ENCODE measurements around the gene SPINK1. TPM values are rescaled to one million over a fixed set of nuclear protein-coding genes. Genes with fewer than 3 reads are reported as not detected.

SPINK1 gene
- total RNA-seq, 1 donor from 2014 or later, result 3,409 TPM

DNA sequence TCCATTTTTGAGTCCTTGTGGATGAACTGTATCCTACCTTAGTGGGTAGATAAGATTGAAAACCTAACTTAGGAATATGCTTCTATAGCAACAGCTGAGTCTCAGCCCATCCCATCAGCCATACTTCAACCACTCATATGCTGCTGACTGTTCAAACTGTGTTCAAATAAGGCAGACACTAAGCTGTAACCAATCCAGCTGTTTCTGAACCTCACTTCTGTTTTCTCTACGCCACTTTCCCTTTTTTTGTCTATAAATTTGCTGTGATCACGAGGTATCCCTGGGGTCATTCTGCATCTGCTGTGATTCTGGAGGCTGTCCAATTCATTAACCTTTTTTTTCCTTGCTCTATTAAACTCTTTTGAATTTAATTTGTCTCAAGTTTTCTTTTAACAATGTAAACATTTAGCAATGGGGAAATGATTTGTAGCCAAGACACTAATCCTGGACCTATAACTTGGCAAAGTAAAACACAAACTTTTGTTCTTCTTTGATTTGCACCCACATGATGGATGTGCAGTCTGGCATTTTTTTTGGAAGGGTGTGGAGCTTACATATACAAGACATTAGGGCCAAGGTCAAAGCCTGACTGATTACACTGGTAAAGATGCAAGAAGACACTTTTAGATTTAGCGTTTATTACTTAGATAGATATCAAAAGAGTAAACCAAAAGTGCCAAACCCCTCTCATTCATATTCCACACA, 32.1 kb upstream of the SPINK1 start:
- Mint-ChIP-seq H3K27me3 (peaks cover 13% of the 10 kb centered on the region), H3K4me1 (ENCODE audit: low read depth) (peaks cover 15% of the 10 kb centered on the region), H3K4me3 (ENCODE audit: low read depth) (no peak overlapping the region), H3K27ac (no peak overlapping the region), H3K9me3 (ENCODE audit: low read depth) (peaks cover 4% of the 10 kb centered on the region), H3K36me3 (ENCODE audit: insufficient read depth) (peaks cover 1% of the 10 kb centered on the region)
- no peak for TF ChIP-seq CTCF (IDR thresholded peaks at IDR 0.05; ENCODE audit: unreplicated experiment)
- no peak for DNase-seq (ENCODE audit: low spot score, unreplicated experiment)

GRCh38 chr5:147860641-147861025, 29.2 kb upstream of the SPINK1 start:
- H3K4me1 Mint-ChIP-seq (ENCODE audit: low read depth), result peaks cover 18% of the 10 kb centered on the region
- H3K27ac Mint-ChIP-seq, result peak overlapping the region; percentile 67
- no peak for DNase-seq (ENCODE audit: low spot score, unreplicated experiment)
- peaks cover 4% of the 10 kb centered on the region for H3K9me3 Mint-ChIP-seq (ENCODE audit: low read depth)
- H3K27me3 Mint-ChIP-seq, result peaks cover 6% of the 10 kb centered on the region
- no peak overlapping the region for H3K4me3 Mint-ChIP-seq (ENCODE audit: low read depth)
- peaks cover 1% of the 10 kb centered on the region for H3K36me3 Mint-ChIP-seq (ENCODE audit: insufficient read depth)
- no peak for TF ChIP-seq CTCF (IDR thresholded peaks at IDR 0.05; ENCODE audit: unreplicated experiment)

DNA sequence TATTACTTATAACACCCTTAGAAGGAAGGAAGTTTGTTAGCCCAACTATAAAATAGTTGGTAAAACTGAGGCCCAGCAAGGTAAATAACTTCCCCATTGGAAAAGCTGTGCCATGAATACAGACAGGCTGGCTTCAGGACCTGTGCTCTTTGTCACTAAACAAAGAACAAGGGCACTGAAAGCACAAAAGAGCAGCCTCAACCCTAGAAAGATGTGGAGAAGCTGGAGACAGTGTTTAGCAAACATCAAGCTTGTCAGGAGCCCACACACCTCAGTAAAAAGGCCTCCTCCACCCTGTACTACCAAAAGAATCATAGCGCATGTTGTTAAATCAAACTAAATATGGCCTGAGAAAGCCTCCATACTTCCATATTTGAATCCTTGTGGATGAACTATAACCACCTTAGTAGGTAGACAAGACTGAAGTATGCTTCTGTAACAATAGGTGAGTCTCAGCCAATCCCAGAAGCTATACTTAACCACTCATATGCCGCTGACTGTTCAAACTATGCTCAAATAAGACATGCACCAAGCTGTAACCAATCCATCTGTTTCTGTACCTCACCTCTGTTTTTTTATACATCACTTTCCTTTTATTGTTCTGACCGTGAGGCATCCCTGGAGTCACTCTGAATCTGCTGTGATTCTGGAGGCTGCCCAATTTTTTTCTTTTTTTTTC, 28.6 kb upstream of the SPINK1 start:
- Mint-ChIP-seq H3K4me3 (ENCODE audit: low read depth) (no peak overlapping the region), H3K9me3 (ENCODE audit: low read depth) (peaks cover 4% of the 10 kb centered on the region), H3K4me1 (ENCODE audit: low read depth) (peaks cover 18% of the 10 kb centered on the region), H3K36me3 (ENCODE audit: insufficient read depth) (peaks cover 1% of the 10 kb centered on the region), H3K27ac (peak overlapping the region; percentile 67), H3K27me3 (peaks cover 6% of the 10 kb centered on the region)
- no peak for TF ChIP-seq CTCF (IDR thresholded peaks at IDR 0.05; ENCODE audit: unreplicated experiment)
- DNase-seq (ENCODE audit: low spot score, unreplicated experiment), result no peak

- Mint-ChIP-seq H3K27ac (no peak overlapping the region), H3K27me3 (no peaks in the 10 kb centered on the region), H3K9me3 (ENCODE audit: low read depth) (peaks cover 4% of the 10 kb centered on the region), H3K4me1 (ENCODE audit: low read depth) (peaks cover 18% of the 10 kb centered on the region), H3K36me3 (ENCODE audit: insufficient read depth) (peaks cover 1% of the 10 kb centered on the region), H3K4me3 (ENCODE audit: low read depth) (no peak overlapping the region)
- no peak for DNase-seq (ENCODE audit: low spot score, unreplicated experiment)
- TF ChIP-seq CTCF (IDR thresholded peaks at IDR 0.05; ENCODE audit: unreplicated experiment), result no peak
These were observed 27.1 kb upstream of the SPINK1 start for GRCh38 chr5:147858565-147858964.

GRCh38 chr5:147857302-147858129, 26.0 kb upstream of the SPINK1 start:
- peak; percentile 53 for DNase-seq (ENCODE audit: low spot score, unreplicated experiment)
- Mint-ChIP-seq H3K36me3 (ENCODE audit: insufficient read depth) (peaks cover 1% of the 10 kb centered on the region), H3K4me3 (ENCODE audit: low read depth) (no peak overlapping the region), H3K4me1 (ENCODE audit: low read depth) (peaks cover 18% of the 10 kb centered on the region), H3K27ac (no peak overlapping the region), H3K9me3 (ENCODE audit: low read depth) (peaks cover 4% of the 10 kb centered on the region), H3K27me3 (no peaks in the 10 kb centered on the region)
- peak; percentile 88 for TF ChIP-seq CTCF (IDR thresholded peaks at IDR 0.05; ENCODE audit: unreplicated experiment)

Measured in progenitor cell of endocrine pancreas (in vitro differentiated cells).